Stimulated activated CD4-positive, alpha-beta T cell treated with anti-CD3 and anti-CD28 coated beads, Interleukin-2, amount 100 ng/mL, for 48 hours (primary cell): ENCODE data around the gene ACER3.
"Not testable (repeated sequence)": the region's sequence is repeated elsewhere in the genome, so short reads cannot be mapped to it uniquely, and the experiment has no call there.

Experiments used
- DNase-seq, 2 donors: peaks; one replicate each; pipeline ENCODE4 v3.0.0-alpha.2; 2020

Gene ACER3

GRCh38 chr11:76880314-76880713, 19.6 kb downstream of the ACER3 start:
- DNase-seq: no peak

DNA sequence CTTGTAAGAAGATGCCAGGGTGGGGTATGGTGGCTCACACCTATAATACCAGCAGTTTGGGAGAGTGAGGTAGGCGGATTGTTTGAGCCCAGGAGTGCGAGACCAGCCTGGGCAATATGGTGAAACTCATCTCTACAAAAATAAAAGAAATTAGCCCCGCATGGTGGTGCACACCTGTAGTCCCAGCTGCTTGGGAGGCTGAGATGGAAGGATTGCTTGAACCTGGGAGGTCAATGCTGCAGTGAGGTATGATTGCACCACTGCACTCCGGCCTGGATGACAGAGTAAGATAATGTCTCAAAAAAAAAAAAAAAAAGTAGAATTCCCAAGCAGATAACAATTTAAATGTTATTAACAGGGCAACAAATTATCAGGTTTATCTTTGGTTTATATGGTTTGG, 20.2 kb downstream of the ACER3 start:
- no peak for DNase-seq

GRCh38 chr11:76885390-76886097, 24.8 kb downstream of the ACER3 start:
- DNase-seq: no peak

- DNase-seq: no peak
Observed at GRCh38 chr11:76888989-76889388, 28.3 kb downstream of the ACER3 start.

DNA sequence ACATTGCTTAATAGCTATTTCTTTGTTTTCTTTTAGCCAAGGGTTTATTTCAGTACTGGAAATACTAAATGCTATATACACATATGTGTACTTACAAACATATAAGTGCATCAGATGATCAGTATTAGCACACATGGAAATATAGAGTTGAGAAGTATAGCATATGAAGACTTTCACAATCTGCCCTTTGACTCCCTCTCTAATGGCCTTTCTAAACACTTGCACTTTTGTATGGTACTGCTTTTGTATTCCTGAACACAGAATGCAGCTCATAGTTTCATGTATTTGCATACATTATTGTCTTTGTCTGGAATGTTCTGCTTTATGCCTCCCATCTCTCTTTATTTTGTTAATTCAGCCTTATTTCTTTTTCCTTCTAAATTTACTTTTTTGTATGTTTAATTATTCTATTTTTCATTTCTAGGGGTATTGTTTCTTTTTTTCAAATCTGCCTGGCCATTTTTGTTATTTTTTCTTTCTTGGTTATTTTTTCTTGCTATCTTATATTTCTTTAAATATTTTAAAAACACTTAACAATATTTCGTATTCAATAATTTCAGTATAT, 28.8 kb downstream of the ACER3 start:
- DNase-seq: no peak

- no peak for DNase-seq
Observed at GRCh38 chr11:76890329-76890728, 29.6 kb downstream of the ACER3 start.

DNA sequence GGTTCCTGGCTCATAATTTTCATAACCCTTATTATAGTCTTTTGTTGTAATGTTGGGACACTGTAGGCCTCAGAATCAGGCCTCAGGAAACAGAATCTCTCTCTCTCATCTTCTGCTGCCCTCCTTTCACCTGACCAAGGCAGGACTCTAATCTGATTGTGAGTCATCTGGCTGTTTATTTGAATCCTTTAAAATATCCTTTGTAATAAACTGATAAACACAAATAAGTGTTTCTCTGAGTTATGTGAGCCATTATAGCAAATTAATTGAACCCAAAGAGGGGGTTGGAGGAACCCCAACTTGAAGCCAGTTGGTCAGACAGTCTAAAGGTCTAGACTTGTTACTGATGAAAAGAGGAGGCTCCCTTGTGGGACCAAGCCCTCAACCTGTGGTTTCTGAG, 30.6 kb downstream of the ACER3 start:
- DNase-seq: no peak

GRCh38 chr11:76891793-76892192, 31.1 kb downstream of the ACER3 start:
- no peak for DNase-seq

DNA sequence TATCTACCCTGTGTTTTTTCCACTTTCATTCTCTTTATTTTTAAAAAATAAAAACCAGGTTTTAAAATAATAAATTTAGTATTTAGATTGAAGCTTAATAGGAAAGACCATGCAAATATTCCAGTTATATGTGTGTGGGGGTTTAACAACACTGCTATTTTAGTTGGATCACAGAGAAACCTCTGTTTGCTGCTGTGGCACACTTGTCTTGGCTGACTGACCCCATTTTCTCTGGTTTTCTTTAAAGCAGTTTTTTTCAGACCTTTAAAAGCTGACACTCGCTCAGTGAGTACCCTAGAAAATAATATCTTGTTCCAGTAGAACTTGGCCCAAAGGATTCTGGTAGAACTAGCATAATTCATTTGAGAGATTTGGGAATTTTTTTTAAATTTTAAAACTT, 31.6 kb downstream of the ACER3 start:
- DNase-seq: no peak

DNA sequence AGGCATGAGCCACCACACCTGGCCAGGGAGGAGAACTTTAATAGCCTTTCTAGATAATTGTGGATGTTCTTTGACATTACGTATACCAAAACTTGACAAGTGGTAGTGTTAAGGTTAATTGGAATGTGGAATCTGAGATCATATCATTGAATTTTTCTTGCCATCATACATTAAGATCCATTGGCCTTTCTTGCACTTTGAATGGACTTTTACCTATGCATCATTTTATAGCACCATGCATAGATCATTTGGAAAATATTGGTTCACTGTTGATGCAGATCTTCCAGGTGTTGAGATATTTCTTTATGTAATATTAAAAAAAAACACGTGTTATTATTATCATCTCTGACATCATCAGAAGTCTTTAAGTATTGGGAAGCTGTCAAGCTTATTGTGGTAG, 36.5 kb downstream of the ACER3 start:
- DNase-seq: no peak

GRCh38 chr11:76901144-76901543, 40.4 kb downstream of the ACER3 start:
- no peak for DNase-seq

DNA sequence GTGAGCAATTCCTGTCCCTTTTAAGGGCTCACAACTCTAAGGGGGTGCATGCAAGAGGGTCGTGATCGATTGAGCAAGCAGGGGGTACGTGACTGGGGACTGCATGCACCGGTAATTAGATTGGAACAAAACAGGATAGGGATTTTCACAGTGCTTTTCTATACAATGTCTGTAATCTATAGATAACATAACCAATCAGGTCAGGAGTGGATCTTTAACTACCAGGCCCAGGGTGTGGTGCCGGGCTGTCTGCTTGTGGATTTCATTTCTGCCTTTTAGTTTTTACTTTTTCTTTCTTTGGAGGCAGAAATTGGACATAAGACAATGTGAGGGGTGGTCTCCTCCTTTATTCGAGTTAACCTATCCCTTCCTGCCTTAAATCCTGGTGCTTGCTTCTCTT, 40.9 kb downstream of the ACER3 start:
- DNase-seq: not testable (repeated sequence)

- DNase-seq: no peak
Observed at GRCh38 chr11:76902121-76903014, 41.6 kb downstream of the ACER3 start.

- no peak for DNase-seq
Observed at GRCh38 chr11:76903325-76903724, 42.6 kb downstream of the ACER3 start.

GRCh38 chr11:76910620-76911414, 50.1 kb downstream of the ACER3 start:
- no peak for DNase-seq

DNA sequence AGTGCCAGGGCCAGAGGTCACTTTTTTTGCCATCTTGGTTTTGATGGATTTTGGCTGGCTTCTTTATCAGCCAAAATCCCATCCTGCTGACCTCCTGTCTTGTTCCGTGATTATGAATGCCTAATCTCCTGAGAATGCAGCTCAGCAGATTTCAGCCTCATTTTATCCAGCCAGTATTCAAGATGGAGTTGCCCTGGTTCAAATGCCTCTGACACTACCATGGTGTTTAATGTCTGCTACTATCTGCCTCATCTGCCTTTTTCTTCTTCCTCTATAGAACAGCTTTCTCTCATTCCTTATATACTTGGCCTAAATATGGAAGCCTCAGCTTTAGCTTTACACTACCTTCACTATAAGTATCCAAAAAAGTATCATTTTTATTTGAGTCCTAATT, 50.7 kb downstream of the ACER3 start:
- DNase-seq: no peak

DNA sequence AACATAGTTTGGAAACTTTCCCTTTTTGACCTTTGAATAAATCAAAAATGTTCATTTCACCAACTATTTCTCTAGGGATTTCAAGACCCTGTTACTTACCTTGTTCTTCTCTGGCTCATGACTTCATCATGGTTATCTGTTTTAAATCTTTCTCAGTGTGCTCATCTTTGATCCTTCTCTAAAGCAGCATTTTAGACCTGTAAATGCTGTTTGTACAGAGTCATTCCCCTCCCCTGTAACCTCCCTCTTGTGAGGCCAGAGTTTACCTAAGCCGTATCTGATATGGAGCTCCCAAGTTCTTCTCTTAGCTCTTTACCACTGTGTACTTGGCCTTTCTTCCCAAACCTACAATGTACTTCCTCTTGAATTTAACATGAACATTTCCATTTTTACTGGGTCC, 56.0 kb downstream of the ACER3 start:
- no peak for DNase-seq

DNA sequence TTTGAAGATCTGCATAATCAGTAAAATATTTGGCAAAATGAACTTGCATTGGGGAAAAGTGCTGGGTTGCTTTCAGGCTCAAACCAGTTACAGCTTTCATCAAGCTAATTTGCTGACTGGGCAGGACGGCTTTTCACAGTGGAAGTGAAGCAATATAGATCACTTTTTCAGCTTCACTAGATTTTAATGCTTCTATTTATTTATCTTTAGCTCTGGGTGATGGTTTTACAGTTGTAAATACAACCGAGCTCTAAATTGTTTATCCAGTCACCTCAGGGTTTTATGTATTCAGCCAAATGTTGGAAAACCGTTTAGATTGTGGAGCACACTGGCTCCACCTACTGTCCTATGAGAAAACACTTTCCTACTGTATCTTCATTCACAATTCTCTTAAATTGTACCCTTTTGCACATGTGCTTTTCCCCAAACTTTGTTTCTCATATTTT, 58.2 kb downstream of the ACER3 start:
- no peak for DNase-seq

- no peak for DNase-seq
Observed at GRCh38 chr11:76919467-76919866, 58.7 kb downstream of the ACER3 start.

- peak; percentile 49 to 55 for DNase-seq
Observed at GRCh38 chr11:76919887-76920746, 59.4 kb downstream of the ACER3 start.

GRCh38 chr11:76927160-76927559, 66.4 kb downstream of the ACER3 start:
- DNase-seq: no peak

DNA sequence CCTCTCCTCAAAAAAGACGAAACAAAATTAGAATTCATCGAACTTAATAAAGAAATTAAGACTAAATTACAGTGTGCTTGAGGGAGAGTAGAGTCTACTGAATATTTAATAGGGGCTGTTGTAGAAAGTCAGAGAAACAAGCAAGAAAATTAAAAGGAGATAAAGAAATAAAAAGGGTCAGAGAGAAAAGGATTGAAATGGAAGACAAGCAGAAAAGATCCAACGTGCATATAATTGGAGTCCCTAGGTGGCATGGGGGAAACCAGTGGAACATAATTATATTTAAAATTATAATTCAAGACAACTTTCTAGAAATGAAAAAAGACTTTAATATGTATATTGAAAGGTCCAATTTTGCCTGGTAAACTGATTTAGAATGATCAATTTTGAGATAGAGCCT, 74.3 kb downstream of the ACER3 start:
- DNase-seq: no peak
